ENCODE measurements around the gene LARGE1.
"Not testable (repeated sequence)": the region's sequence is repeated elsewhere in the genome, so short reads cannot be mapped to it uniquely, and the experiment has no call there.

The LARGE1 gene

GRCh38 chr22:33380789-33381530 is 539.3 kb downstream of the LARGE1 start:
- DNase-seq (ENCODE audit: low read depth, low spot score): no peak

GRCh38 chr22:33379836-33380235 is 540.4 kb downstream of the LARGE1 start:
- DNase-seq (ENCODE audit: low read depth, low spot score): no peak

GRCh38 chr22:33372875-33373274 is 547.4 kb downstream of the LARGE1 start:
- DNase-seq (ENCODE audit: low read depth, low spot score): no peak

GRCh38 chr22:33363256-33363655 is 557.0 kb downstream of the LARGE1 start:
- not testable (repeated sequence) for DNase-seq (ENCODE audit: low read depth, low spot score)

GRCh38 chr22:33362702-33363101 is 557.6 kb downstream of the LARGE1 start:
- no peak for DNase-seq (ENCODE audit: low read depth, low spot score)

GRCh38 chr22:33361581-33361980 is 558.7 kb downstream of the LARGE1 start:
- DNase-seq (ENCODE audit: low read depth, low spot score): no peak

GRCh38 chr22:33357981-33358399 is 562.3 kb downstream of the LARGE1 start:
- no peak for DNase-seq (ENCODE audit: low read depth, low spot score)

- no peak for DNase-seq (ENCODE audit: low read depth, low spot score)
Observed at GRCh38 chr22:33354928-33355327, 565.3 kb downstream of the LARGE1 start.

GRCh38 chr22:33353502-33353901 is 566.8 kb downstream of the LARGE1 start:
- no peak for DNase-seq (ENCODE audit: low read depth, low spot score)

- no peak for DNase-seq (ENCODE audit: low read depth, low spot score)
Observed at GRCh38 chr22:33352768-33353167, 567.5 kb downstream of the LARGE1 start.

- DNase-seq (ENCODE audit: low read depth, low spot score): no peak
Observed at GRCh38 chr22:33350961-33351360, 569.3 kb downstream of the LARGE1 start.

GRCh38 chr22:33350491-33350890 is 569.8 kb downstream of the LARGE1 start:
- no peak for DNase-seq (ENCODE audit: low read depth, low spot score)

- no peak for DNase-seq (ENCODE audit: low read depth, low spot score)
Observed at GRCh38 chr22:33347002-33347401, 573.3 kb downstream of the LARGE1 start.

GRCh38 chr22:33341611-33342010 is 578.7 kb downstream of the LARGE1 start:
- no peak for DNase-seq (ENCODE audit: low read depth, low spot score)

- DNase-seq (ENCODE audit: low read depth, low spot score): no peak
Observed at GRCh38 chr22:33337524-33337923, 582.8 kb downstream of the LARGE1 start.

- DNase-seq (ENCODE audit: low read depth, low spot score): no peak
Observed at GRCh38 chr22:33335611-33336279, 584.5 kb downstream of the LARGE1 start.

- DNase-seq (ENCODE audit: low read depth, low spot score): no peak
Observed at GRCh38 chr22:33332538-33332937, 587.7 kb downstream of the LARGE1 start.

GRCh38 chr22:33331017-33331416 is 589.3 kb downstream of the LARGE1 start:
- DNase-seq (ENCODE audit: low read depth, low spot score): no peak

- DNase-seq (ENCODE audit: low read depth, low spot score): no peak
Observed at GRCh38 chr22:33330534-33330933, 589.7 kb downstream of the LARGE1 start.

- DNase-seq (ENCODE audit: low read depth, low spot score): no peak
Observed at GRCh38 chr22:33329398-33329797, 590.9 kb downstream of the LARGE1 start.

GRCh38 chr22:33328789-33329296 is 591.4 kb downstream of the LARGE1 start:
- no peak for DNase-seq (ENCODE audit: low read depth, low spot score)

GRCh38 chr22:33327348-33327860 is 592.9 kb downstream of the LARGE1 start:
- no peak for DNase-seq (ENCODE audit: low read depth, low spot score)
